ENCODE data around the gene SPINK13. TPM values are rescaled to one million over a fixed set of nuclear protein-coding genes. Genes with fewer than 3 reads are reported as not detected.
"Not testable (repeated sequence)": the region's sequence is repeated elsewhere in the genome, so short reads cannot be mapped to it uniquely, and the experiment has no call there.

Gene SPINK13
- polyA plus RNA-seq, 3 donors = 0.15 TPM; not detected in 2

DNA sequence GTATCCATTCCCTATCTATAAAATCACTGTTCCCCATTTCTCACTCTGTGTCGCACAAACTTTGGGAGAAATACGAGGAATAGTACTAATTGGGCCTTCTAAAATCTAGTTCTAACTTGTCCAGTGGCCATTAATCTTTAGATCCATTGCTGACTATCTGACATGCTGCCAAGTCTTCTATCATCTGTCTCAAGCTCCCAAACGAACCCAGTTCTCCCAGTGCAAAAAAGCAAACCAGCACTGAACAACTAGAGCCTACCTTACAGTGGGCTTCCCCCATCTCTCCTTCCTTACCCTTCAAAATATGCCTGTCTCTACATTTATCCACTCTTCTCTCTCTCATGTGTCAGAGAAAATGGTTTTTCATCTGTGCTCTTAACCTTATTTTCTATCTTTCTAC lies 40.4 kb downstream of the SPINK13 start:
- WGBS, 3 donors = 76 to 83% (median 79%) methylated on average over 3 of the region's 3 CpGs
- H3K27ac ChIP-seq (ENCODE audit: low read depth, low read length) = no peak overlapping the region

- H3K27ac ChIP-seq (ENCODE audit: low read depth, low read length) = no peak overlapping the region
These were observed 41.2 kb downstream of the SPINK13 start for GRCh38 chr5:148309746-148310145.

DNA sequence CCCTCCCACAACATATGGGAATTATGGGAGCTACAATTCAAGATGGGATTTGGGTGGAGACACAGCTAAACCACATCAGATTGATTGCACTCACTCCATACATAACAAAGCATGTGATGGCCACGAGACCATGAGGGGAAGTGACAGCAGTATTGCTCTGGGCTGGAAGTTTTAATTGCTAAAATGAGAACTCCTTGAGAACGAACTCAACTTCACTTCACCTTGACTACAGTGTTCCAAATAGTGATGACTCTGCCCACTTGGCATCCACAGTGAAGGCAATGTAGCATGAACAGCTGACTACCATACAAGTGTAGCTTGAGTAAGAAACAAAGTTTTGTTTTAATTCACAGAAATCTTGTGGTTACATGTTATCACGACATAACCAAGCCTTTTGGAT lies 42.9 kb downstream of the SPINK13 start:
- 74 to 81% (median 75%) methylated on average over 3 of the region's 3 CpGs for WGBS, 3 donors
- no peak overlapping the region for H3K27ac ChIP-seq (ENCODE audit: low read depth, low read length)

DNA sequence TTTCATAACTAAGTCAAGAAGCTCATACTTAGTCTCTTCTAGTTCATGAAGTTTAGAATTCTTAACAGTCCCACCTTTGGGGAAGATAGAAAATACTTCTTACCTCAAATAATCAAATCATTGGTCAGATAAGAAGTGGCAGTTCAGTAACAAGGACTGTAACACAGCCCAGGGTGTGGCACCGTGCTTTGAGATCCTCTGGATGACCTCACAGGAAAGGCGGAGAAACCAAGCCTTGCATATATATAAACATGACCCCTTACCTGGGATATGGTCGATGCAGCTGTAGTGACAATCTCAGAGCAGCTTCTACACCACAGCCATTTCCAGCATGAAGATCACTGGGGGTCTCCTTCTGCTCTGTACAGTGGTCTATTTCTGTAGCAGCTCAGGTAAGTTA lies 43.6 kb downstream of the SPINK13 start, which contains the start of gene SPINK7:
TSS of gene SPINK7 (plus strand) at position 271 of the 400 bp plus-strand sequence. CDS start at position 332, 61 bp downstream.
- WGBS, 3 donors = 68 to 76% (median 75%) methylated on average over 3 of the region's 3 CpGs
- H3K27ac ChIP-seq (ENCODE audit: low read depth, low read length) = no peak within 1 kb of the TSS

GRCh38 chr5:148314187-148314586 lies 45.6 kb downstream of the SPINK13 start:
- 91 to 95% (median 94%) methylated on average over 2 of the region's 2 CpGs for WGBS, 3 donors
- no peak overlapping the region for H3K27ac ChIP-seq (ENCODE audit: low read depth, low read length)

GRCh38 chr5:148314731-148315130 lies 46.1 kb downstream of the SPINK13 start:
- 61 to 69% (median 68%) methylated on average over 4 of the region's 4 CpGs for WGBS, 3 donors
- no peak overlapping the region for H3K27ac ChIP-seq (ENCODE audit: low read depth, low read length)

DNA sequence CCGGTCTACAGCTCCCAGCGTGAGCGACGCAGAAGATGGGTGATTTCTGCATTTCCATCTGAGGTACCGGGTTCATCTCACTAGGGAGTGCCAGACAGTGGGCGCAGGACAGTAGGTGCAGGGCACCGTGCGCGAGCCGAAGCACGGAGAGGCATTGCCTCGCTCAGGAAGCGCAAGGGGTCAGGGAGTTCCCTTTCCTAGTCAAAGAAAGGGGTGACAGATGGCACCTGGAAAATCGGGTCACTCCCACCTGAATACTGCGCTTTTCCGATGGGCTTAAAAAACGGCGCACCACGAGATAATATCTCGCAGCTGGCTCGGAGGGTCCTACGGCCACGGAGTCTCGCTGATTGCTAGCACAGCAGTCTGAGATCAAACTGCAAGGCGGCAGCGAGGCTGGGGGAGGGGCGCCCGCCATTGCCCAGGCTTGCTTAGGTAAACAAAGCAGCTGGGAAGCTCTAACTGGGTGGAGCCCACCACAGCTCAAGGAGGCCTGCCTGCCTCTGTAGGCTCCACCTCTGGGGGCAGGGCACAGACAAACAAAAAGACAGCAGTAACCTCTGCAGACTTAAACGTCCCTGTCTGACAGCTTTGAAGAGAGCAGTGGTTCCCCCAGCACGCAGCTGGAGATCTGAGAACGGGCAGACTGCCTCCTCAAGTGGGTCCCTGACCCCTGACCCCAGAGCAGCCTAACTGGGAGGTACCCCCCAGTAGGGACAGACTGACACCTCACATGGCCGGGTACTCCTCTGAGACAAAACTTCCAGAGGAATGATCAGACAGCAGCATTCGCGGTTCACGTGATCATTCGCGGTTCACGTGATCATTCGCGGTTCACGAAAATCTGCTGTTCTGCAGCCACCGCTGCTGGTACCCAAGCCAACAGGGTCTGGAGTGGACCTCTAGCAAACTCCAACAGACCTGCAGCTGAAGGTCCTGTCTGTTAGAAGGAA lies 51.7 kb downstream of the SPINK13 start:
- H3K27ac ChIP-seq (ENCODE audit: low read depth, low read length) = not testable (repeated sequence)
- 19 to 61% (median 36%) methylated on average over 35 to 42 of the region's 42 CpGs for WGBS, 3 donors

DNA sequence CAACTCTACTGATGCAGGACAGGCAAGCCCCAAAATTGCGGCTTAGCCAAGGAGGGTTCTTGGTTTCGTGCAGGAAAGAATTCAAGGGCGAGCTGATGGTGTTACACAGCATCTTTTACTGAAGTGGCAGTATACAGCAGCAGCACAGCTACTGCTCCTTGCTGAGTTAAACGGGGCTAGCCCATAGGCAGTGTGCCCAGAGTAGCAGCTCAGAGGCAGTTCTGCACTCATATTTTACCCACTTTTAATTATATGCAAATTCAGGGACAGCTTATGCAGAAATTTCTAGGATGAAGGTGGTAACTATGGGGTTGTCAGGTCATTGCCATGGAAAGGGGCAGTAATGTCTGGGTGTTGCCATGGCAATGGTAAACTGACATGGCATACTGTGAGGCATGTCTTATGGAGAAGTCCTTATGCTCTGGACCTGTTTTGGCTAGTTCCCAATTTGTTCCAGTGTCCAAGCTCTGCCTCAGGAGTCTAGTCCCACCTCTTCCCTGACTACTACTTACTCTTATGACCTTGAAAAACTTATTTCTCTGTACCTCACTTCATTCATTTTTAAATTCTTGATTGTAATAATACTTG lies 64.8 kb downstream of the SPINK13 start:
- 90 to 93% (median 92%) methylated on average over 4 of the region's 4 CpGs for WGBS, 3 donors
- H3K27ac ChIP-seq (ENCODE audit: low read depth, low read length) = no peak overlapping the region

DNA sequence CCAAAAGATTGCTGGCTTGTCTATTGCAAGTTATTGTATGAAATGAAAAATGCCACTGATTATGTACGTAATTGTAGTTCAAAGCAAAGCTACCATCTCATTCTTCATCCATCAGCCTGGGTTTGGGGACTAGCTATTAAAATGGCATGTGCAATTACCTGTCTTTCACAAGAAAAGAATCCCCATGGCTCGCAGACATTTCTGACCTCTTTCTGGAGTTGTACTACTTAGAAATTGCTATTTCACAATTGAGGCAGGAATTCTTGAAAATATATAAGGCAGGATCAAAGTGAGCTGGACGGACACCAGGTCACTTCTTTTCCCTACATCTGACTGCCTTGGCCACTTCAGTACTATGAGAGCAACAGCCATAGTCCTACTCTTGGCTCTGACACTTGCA lies 66.7 kb downstream of the SPINK13 start, which contains the start of gene SPINK9:
TSS of gene SPINK9 (plus strand) at position 301 of the 400 bp plus-strand sequence. CDS start at position 356, 55 bp downstream.
- no peak within 1 kb of the TSS for H3K27ac ChIP-seq (ENCODE audit: low read depth, low read length)
- WGBS, 3 donors = 90 to 95% (median 90%) methylated on average over 3 of the region's 3 CpGs

Other genes starting within 250 kb of the SPINK13 start
- gene SPINK5, start 204.8 kb upstream of the SPINK13 start, polyA plus RNA-seq = 1 to 10 TPM in 1 of 3 donors, under 1 TPM in 2; 0.41 to 1.2 (median 0.98) TPM
- not detected for gene SPINK14, start 100.2 kb upstream of the SPINK13 start, polyA plus RNA-seq
- under 1 TPM in 1 of 3 donors, not detected in 2; 0.42 TPM for gene SPINK6, start 65.8 kb upstream of the SPINK13 start, polyA plus RNA-seq
- gene MARCOL, start 30.3 kb upstream of the SPINK13 start, polyA plus RNA-seq = not detected
- gene SPINK7, start 43.6 kb downstream of the SPINK13 start, polyA plus RNA-seq = 1 to 10 TPM in 1 of 3 donors, not detected in 2; 2.0 TPM
- not detected for gene SPINK9, start 66.8 kb downstream of the SPINK13 start, polyA plus RNA-seq
- gene FBXO38, start 115.2 kb downstream of the SPINK13 start, polyA plus RNA-seq = 10 to 100 TPM in 2 of 3 donors, 1 to 10 TPM in 1; 6.9 to 13.0 (median 12.4) TPM